GM23338 (cell line): ENCODE data around the gene COQ10B. TPM values are rescaled to one million over a fixed set of nuclear protein-coding genes. Genes with fewer than 3 reads are reported as not detected.
A peak's percentile ranks its signal among the peaks of the same experiment; 100 is the strongest.
"Not testable (repeated sequence)": the region's sequence is repeated elsewhere in the genome, so short reads cannot be mapped to it uniquely, and the experiment has no call there.

Source experiments
- ATAC-seq: fragments of 200-7000 bp; cut with Tn5 transposase; 3 replicates; pipeline ENCODE4 v1.9.1; 2020
- DNase-seq: peaks from one replicate; pipeline ENCODE4 v3.0.0-alpha.2; 2015; ENCODE audit warnings: low spot score
- H2AFZ ChIP-seq: fragments of 200-600 bp; sonication (generic); 2 replicates; pipeline ENCODE4 v1.8.0; 2016; ENCODE audit warnings: antibody characterized with exemption, mild to moderate bottlenecking, moderate library complexity
- H3F3A ChIP-seq: fragments of 200-600 bp; sonication (generic); replicated peaks from 2 replicates; pipeline ENCODE4 v1.8.0; 2017; ENCODE audit warnings: antibody characterized with exemption, mixed run types, low read depth
- H3K27ac ChIP-seq: fragments of 200-600 bp; sonication (generic); 2 replicates; pipeline ENCODE4 v1.6.1; 2016; ENCODE audit warnings: low read depth
- H3K27me3 ChIP-seq: fragments of 200-600 bp; sonication (generic); 2 replicates; pipeline ENCODE4 v1.8.0; 2016; ENCODE audit warnings: mild to moderate bottlenecking, mixed run types, moderate library complexity; ENCODE audit not compliant: insufficient read depth
- H3K36me3 ChIP-seq: fragments of 200-600 bp; sonication (generic); 2 replicates; pipeline ENCODE4 v1.8.0; 2016; ENCODE audit warnings: mild to moderate bottlenecking; ENCODE audit not compliant: insufficient read depth
- H3K4me1 ChIP-seq: fragments of 200-600 bp; sonication (generic); 2 replicates; pipeline ENCODE4 v1.8.0; 2016; ENCODE audit warnings: mild to moderate bottlenecking, moderate library complexity; ENCODE audit not compliant: insufficient read depth
- H3K4me2 ChIP-seq: fragments of 200-600 bp; sonication (generic); 2 replicates; pipeline ENCODE4 v1.7.1; 2017; ENCODE audit warnings: mixed run types
- H3K4me3 ChIP-seq: fragments of 200-600 bp; sonication (generic); 2 replicates; pipeline ENCODE4 v1.6.1; 2016; ENCODE audit warnings: mixed run types
- H3K79me2 ChIP-seq: fragments of 200-600 bp; sonication (generic); replicated peaks from 2 replicates; pipeline ENCODE4 v1.8.0; 2017; ENCODE audit warnings: mild to moderate bottlenecking; ENCODE audit not compliant: insufficient read depth
- H3K9me2 ChIP-seq: fragments of 200-600 bp; sonication (generic); 2 replicates; pipeline ENCODE4 v1.8.0; 2017; ENCODE audit not compliant: insufficient read depth
- H4K20me1 ChIP-seq: fragments of 200-600 bp; sonication (generic); replicated peaks from 2 replicates; pipeline ENCODE4 v1.8.0; 2017; ENCODE audit warnings: mild to moderate bottlenecking; ENCODE audit not compliant: insufficient read depth
- H3K27ac Mint-ChIP-seq: 2 replicates; pipeline ENCODE4 v1.8.0; 2020; ENCODE audit warnings: inconsistent platforms, mild to moderate bottlenecking, moderate library complexity, mixed read lengths
- H3K27me3 Mint-ChIP-seq: 3 replicates; pipeline ENCODE4 v1.8.0; 2022; ENCODE audit warnings: low read depth, mild to moderate bottlenecking, moderate library complexity, mixed read lengths, inconsistent platforms; ENCODE audit not compliant: insufficient read depth, poor library complexity
- H3K36me3 Mint-ChIP-seq: 3 replicates; pipeline ENCODE4 v1.8.0; 2021; ENCODE audit warnings: low read depth, mild to moderate bottlenecking, inconsistent platforms, moderate library complexity, mixed read lengths
- H3K4me1 Mint-ChIP-seq: 3 replicates; pipeline ENCODE4 v1.8.0; 2020; ENCODE audit warnings: mild to moderate bottlenecking, inconsistent platforms, mixed read lengths
- H3K4me3 Mint-ChIP-seq: 3 replicates; pipeline ENCODE4 v1.8.0; 2021; ENCODE audit warnings: moderate library complexity, mild to moderate bottlenecking, inconsistent platforms, mixed read lengths
- H3K9me3 Mint-ChIP-seq: 3 replicates; pipeline ENCODE4 v1.8.0; 2020; ENCODE audit warnings: moderate library complexity, mild to moderate bottlenecking, inconsistent platforms, mixed read lengths
- CREB1 ChIP-seq: fragments of 250-450 bp; sonication (Bioruptor Pico); IDR thresholded peaks from 2 replicates; pipeline ENCODE4 v1.5.0; 2020; ENCODE audit warnings: low read depth, mild to moderate bottlenecking, moderate library complexity
- EZH2phosphoT487 ChIP-seq: fragments of 200-600 bp; sonication (generic); IDR thresholded peaks from one replicate; pipeline ENCODE4 v1.8.1; 2018; ENCODE audit warnings: antibody characterized with exemption; ENCODE audit not compliant: unreplicated experiment
- JUNB ChIP-seq: IDR thresholded peaks from one replicate; pipeline ENCODE4 v1.6.1; 2016; ENCODE audit warnings: antibody characterized with exemption; ENCODE audit not compliant: unreplicated experiment
- POLR2AphosphoS5 ChIP-seq: IDR thresholded peaks from 2 replicates; pipeline ENCODE4 v1.6.1; 2016; ENCODE audit warnings: antibody characterized with exemption, low read depth
- STAT1 ChIP-seq: IDR thresholded peaks from one replicate; pipeline ENCODE4 v1.6.1; 2016; ENCODE audit warnings: antibody characterized with exemption; ENCODE audit not compliant: unreplicated experiment
- ZNF114 ChIP-seq: fragments of 250-450 bp; sonication (Bioruptor Pico); IDR thresholded peaks from 2 replicates; pipeline ENCODE4 v1.5.0; 2020; ENCODE audit warnings: mild to moderate bottlenecking, moderate library complexity
- ZNF331 ChIP-seq: fragments of 250-450 bp; sonication (Bioruptor Pico); IDR thresholded peaks from 2 replicates; pipeline ENCODE4 v1.5.0; 2020; ENCODE audit warnings: low read depth, mild to moderate bottlenecking, moderate library complexity
- polyA plus RNA-seq: library from polyadenylated mRNA; unstranded; fragments of >200 nt; fragmentation: Nextera tagmentation; extraction: Ambion mirVana; gene quantifications from 2 replicates; pipeline ENCODE4 v1.2.1, GENCODE V29; 2016
- total RNA-seq: library from RNA; depleted of rRNA; stranded (reverse); fragments of >200 nt; shearing (Covaris generic); gene quantifications from 2 replicates; pipeline ENCODE4 v1.2.3, GENCODE V29; 2014
- TF ChIP-seq, protein P1 (sequence below), 2 experiments: fragments of 200-600 bp in 1 of 2; sonication (generic) in 1 of 2; conservative IDR thresholded peaks; 2 replicates each; pipeline versions ENCODE4 v1.5.1 to v1.6.1; 2016 to 2017; ENCODE audit warnings: antibody characterized with exemption in 2 of 2, low read depth in 2 of 2, mild to moderate bottlenecking in 2 of 2, moderate library complexity in 1 of 2
- TF ChIP-seq, protein P2 (sequence below): IDR thresholded peaks from 2 replicates; pipeline ENCODE4 v1.6.1; 2016; ENCODE audit warnings: antibody characterized with exemption
- TF ChIP-seq, protein P3 (sequence below): IDR thresholded peaks from one replicate; pipeline ENCODE4 v1.6.1; 2018; ENCODE audit warnings: antibody characterized with exemption; ENCODE audit not compliant: unreplicated experiment

The COQ10B gene
- total and polyA plus RNA-seq, 2 experiments from 2014 or later = 26.1 to 27.6 TPM

DNA sequence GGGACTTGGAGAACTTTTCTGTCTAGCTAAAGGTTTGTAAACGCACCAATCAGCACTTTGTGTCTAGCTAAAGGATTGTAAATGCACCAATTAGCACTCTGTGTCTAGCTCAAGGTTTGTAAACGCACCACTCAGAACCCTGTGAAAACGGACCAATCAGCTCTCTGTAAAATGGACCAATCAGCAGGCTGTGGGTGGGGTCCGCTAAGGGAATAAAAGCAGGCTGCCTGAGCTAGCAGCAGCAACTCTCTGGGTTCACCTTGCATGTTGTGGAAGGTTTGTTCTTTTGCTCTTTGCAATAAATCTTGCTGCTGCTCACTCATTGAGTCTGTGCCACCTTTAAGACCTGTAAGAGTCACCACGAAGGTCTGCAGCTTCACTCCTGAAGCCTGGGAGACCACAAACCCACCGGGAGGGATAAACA is 2.4 kb upstream of the COQ10B start:
- H3K4me1 ChIP-seq, H3K27ac Mint-ChIP-seq, H3K4me3 ChIP-seq, H3K36me3 Mint-ChIP-seq, H3K4me2 ChIP-seq, ATAC-seq, H3K9me3 Mint-ChIP-seq, H3K4me3 Mint-ChIP-seq, H3K27ac ChIP-seq, H3K36me3 ChIP-seq, H3K4me1 Mint-ChIP-seq, H3K27me3 Mint-ChIP-seq, H3K27me3 ChIP-seq, H3K9me2 ChIP-seq: not testable (repeated sequence)
- Histone ChIP-seq H3F3A (peaks cover 15% of the 10 kb centered on the region; the same call in 1 of the 2 replicates), H2AFZ (peak overlapping the region; percentile 21; the same call in 1 of the 2 replicates), H4K20me1 (peaks cover 12% of the 10 kb centered on the region), H3K79me2 (peaks cover 22% of the 10 kb centered on the region)
- DNase-seq = peak; percentile 26

DNA sequence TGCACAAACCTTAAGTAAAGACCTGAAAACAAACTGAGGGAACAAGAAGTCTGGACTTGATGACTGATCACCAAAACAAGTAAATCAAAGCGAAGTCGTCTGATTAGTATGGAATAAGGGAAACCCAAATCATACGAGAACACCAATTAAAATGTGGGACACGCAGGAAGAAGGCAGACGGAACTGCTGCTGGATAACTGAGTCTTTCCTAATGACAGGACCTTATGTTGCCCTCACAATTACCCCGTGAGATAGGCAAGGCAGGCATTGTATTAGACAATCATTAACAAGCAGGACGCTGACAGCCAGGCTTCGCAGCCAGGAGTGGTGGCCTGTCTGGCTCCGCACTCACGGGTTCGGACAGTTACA is 614 bp upstream of the COQ10B start:
- Histone ChIP-seq H2AFZ (peak overlapping the region; percentile 73; the same call in 1 of the 2 replicates), H3K4me1 (peaks cover 9% of the 10 kb centered on the region; the same call in 1 of the 2 replicates), H3F3A (peaks cover 15% of the 10 kb centered on the region; the same call in 1 of the 2 replicates), H3K4me3 (peak overlapping the region; percentile 75), H3K36me3 (no peaks in the 10 kb centered on the region), H3K27me3 (no peaks in the 10 kb centered on the region), H3K79me2 (peaks cover 40% of the 10 kb centered on the region), H3K4me2 (peak overlapping the region; percentile 69), H3K27ac (peak overlapping the region; percentile 1; the same call in 1 of the 2 replicates), H4K20me1 (peaks cover 22% of the 10 kb centered on the region), H3K9me2 (no peaks in the 10 kb centered on the region)
- peaks cover 9% of the 10 kb centered on the region for H3K4me1 Mint-ChIP-seq
- no peaks in the 10 kb centered on the region; the same call in 1 of the 3 replicates for H3K9me3 Mint-ChIP-seq
- DNase-seq = no peak
- peak overlapping the region; percentile 95 for H3K4me3 Mint-ChIP-seq
- ATAC-seq = no peak
- no peaks in the 10 kb centered on the region; the same call in 2 of the 3 replicates for H3K36me3 Mint-ChIP-seq
- peaks cover 4% of the 10 kb centered on the region for H3K27me3 Mint-ChIP-seq
- peak overlapping the region; percentile 81 for H3K27ac Mint-ChIP-seq
- no peak for TF ChIP-seq CREB1
- no peak for TF ChIP-seq ZNF114
- TF ChIP-seq EZH2phosphoT487 = no peak
- TF ChIP-seq, protein P1, sequence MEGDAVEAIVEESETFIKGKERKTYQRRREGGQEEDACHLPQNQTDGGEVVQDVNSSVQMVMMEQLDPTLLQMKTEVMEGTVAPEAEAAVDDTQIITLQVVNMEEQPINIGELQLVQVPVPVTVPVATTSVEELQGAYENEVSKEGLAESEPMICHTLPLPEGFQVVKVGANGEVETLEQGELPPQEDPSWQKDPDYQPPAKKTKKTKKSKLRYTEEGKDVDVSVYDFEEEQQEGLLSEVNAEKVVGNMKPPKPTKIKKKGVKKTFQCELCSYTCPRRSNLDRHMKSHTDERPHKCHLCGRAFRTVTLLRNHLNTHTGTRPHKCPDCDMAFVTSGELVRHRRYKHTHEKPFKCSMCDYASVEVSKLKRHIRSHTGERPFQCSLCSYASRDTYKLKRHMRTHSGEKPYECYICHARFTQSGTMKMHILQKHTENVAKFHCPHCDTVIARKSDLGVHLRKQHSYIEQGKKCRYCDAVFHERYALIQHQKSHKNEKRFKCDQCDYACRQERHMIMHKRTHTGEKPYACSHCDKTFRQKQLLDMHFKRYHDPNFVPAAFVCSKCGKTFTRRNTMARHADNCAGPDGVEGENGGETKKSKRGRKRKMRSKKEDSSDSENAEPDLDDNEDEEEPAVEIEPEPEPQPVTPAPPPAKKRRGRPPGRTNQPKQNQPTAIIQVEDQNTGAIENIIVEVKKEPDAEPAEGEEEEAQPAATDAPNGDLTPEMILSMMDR (conservative IDR thresholded peaks at IDR 0.05; ENCODE audit: low read depth in 2 of 2) = no peak
- TF ChIP-seq POLR2AphosphoS5 = no peak
- TF ChIP-seq STAT1 = no peak
- TF ChIP-seq, protein P2, sequence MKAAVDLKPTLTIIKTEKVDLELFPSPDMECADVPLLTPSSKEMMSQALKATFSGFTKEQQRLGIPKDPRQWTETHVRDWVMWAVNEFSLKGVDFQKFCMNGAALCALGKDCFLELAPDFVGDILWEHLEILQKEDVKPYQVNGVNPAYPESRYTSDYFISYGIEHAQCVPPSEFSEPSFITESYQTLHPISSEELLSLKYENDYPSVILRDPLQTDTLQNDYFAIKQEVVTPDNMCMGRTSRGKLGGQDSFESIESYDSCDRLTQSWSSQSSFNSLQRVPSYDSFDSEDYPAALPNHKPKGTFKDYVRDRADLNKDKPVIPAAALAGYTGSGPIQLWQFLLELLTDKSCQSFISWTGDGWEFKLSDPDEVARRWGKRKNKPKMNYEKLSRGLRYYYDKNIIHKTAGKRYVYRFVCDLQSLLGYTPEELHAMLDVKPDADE = no peak
- TF ChIP-seq, protein P3, sequence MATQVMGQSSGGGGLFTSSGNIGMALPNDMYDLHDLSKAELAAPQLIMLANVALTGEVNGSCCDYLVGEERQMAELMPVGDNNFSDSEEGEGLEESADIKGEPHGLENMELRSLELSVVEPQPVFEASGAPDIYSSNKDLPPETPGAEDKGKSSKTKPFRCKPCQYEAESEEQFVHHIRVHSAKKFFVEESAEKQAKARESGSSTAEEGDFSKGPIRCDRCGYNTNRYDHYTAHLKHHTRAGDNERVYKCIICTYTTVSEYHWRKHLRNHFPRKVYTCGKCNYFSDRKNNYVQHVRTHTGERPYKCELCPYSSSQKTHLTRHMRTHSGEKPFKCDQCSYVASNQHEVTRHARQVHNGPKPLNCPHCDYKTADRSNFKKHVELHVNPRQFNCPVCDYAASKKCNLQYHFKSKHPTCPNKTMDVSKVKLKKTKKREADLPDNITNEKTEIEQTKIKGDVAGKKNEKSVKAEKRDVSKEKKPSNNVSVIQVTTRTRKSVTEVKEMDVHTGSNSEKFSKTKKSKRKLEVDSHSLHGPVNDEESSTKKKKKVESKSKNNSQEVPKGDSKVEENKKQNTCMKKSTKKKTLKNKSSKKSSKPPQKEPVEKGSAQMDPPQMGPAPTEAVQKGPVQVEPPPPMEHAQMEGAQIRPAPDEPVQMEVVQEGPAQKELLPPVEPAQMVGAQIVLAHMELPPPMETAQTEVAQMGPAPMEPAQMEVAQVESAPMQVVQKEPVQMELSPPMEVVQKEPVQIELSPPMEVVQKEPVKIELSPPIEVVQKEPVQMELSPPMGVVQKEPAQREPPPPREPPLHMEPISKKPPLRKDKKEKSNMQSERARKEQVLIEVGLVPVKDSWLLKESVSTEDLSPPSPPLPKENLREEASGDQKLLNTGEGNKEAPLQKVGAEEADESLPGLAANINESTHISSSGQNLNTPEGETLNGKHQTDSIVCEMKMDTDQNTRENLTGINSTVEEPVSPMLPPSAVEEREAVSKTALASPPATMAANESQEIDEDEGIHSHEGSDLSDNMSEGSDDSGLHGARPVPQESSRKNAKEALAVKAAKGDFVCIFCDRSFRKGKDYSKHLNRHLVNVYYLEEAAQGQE = no peak
- TF ChIP-seq ZNF331 (CRISPR knock-in tag) = no peak
- no peak for TF ChIP-seq JUNB
